CD4-positive, alpha-beta T cell treated with Interleukin-2 at 100 ng/mL for 4 hours (primary cell): ENCODE results near the gene DYSF.

ENCODE experiments used
- DNase-seq: peaks from one replicate; pipeline ENCODE4 v3.0.0-alpha.2; 2020; ENCODE audit warnings: low spot score

Gene DYSF

DNA sequence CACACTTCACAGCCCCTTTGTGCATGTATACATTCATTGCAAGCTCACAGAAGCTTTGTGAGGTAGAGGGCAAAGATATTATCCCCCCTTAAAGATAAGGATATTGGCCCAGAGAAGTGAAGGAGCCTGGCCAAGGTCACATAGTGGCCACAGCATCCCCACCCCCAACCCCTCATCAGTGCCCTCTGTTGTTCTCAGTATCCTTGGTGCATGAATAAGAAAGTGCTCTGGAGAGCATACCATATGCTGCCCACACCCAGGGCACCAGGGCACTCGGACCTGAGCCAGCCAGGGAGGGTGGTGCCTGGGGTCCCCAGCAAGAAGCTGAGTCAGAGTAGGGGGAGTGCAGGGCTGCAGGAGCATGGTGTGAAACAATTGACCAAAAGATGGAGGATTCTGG, 3.3 kb downstream of the DYSF start:
- no peak for DNase-seq

DNA sequence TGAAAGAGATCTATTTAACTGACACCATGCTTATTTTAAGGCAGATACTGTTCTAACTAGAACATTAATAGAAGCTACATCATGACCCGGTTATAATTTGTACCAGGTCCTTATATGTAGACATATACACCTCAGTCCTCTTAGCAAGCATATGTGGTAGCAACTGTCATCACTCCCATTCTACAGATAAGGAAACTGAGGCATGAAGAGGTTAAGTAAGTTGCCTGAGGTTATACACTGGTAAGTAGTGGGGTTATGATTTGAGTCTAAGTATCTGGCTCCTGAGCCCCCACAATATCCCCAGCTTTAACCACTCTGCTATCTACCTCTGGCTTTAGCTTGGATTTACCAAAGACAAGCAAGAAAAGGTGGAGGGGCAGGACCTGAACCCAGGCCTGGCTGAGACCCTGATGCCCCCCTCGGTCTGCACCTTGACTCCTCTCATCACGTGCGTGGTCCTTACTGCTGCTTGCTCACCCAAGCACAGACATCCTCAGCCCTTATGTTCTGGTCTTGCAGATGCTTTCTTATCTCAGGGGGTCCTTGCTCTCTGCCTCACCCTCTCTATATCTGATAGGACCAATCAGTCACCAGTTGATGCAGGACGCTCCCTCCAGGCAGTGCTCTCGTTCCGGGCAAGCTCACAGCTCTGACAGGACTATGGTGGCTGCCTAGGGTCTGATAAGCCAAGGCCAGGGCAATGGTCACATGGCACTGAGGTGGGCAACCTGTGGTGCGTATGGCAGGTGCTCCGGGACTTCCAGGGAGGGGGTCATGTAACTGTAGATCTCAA, 4.0 kb downstream of the DYSF start:
- no peak for DNase-seq

- no peak for DNase-seq
Measured at GRCh38 chr2:71457923-71458322, 4.6 kb downstream of the DYSF start.

DNA sequence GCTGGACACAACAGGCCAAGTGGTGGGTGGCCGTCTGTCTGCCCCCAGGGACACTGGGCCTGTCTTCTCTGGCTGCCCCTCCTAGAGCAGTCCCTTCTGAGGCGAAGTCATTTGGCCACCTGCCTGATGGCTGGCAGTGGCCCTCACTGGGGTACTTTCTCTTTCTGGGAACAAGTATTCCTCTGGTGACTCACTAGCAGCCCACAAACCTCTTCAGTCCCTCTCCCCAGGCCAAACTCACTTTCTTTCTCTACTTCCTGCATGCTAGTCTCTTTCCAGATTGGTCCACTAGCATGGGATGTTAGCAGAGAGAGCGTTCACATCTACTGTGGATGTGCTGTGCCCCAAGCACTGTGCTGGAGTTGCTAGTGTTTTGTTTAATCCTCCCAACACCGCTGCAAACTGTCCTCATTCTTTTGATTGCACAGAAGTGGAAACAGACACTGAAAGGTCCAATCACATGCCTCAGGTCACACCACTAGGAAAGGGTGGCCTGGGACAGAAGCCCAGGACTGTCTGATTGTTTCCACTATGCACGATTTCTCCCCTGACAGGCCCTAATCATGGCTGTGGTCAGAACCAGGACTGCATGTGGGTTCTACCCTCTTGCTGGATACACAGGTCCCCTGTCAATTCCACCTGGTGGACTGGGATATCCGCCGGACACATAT, 5.2 kb downstream of the DYSF start:
- no peak for DNase-seq

DNA sequence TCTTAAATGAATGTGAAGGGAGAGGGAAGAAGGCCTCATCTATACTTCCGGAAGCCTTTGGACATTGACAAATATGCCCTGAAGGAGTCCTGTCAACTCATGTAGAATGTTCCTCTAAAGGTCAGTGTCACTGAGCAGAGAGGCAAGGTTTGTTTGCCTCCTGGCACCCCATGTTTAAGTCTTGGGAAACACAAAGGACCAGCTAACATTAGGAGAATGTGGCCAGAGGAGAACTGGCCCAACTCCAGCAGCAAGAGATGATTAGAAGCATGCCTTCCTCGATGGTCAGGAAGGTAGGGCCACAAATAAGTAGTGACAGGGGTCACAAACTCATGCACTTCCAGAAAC, 5.7 kb downstream of the DYSF start:
- DNase-seq, result no peak

DNA sequence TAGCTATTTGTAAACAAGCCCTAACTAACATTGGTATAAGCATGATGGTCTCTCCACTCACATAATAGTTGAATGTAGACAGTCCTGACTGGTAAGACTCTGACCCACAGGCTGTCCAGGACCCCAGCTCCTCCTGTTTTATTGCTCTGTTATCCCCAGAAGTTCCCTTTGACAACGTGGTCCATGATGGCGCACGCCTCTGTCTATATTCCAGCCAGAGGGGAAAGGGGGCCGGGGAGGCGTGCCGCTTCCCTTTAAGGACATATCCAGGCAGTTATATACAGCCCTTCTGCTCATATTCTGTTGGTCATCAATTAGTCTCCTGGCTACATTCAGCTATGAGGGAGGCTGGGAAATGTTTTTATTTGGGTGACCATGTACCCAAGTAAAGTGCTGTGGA, 6.7 kb downstream of the DYSF start:
- no peak for DNase-seq

GRCh38 chr2:71460595-71461303, 7.4 kb downstream of the DYSF start:
- DNase-seq, result no peak

- DNase-seq, result no peak
Measured at GRCh38 chr2:71461304-71461671, 7.9 kb downstream of the DYSF start.

DNA sequence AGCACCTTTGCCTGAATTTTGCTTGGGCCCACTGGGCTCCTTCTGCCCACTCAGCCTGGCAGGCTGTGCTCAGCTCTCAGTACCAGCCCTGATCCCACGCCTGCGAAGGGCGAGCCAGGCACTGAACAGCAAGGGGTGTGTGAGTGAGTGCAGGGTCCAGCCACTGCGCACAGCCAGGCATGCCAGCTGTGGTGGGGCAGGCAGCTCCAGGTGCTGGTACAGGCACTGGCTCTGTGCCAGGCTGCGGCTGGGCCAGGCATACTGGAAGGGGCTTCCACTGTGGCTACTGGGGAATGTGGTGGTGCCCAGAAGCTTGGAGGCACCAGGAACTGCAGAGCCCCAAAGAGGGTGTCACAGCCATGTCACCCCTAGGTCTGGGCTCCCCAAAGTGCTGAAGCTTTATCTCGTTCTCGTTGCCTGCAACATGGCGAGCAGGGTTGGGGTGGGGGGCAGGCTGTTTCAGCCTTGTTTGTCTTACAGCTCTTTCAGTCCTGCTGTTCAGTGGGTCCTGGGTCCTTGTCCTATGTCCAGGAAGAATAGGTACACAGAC, 8.8 kb downstream of the DYSF start:
- no peak for DNase-seq

- DNase-seq, result no peak
Measured at GRCh38 chr2:71462641-71463341, 9.4 kb downstream of the DYSF start.

- no peak for DNase-seq
Measured at GRCh38 chr2:71463342-71463654, 9.9 kb downstream of the DYSF start.

- DNase-seq, result no peak
Measured at GRCh38 chr2:71464389-71464788, 11.0 kb downstream of the DYSF start.

GRCh38 chr2:71465356-71465755, 12.0 kb downstream of the DYSF start:
- no peak for DNase-seq

DNA sequence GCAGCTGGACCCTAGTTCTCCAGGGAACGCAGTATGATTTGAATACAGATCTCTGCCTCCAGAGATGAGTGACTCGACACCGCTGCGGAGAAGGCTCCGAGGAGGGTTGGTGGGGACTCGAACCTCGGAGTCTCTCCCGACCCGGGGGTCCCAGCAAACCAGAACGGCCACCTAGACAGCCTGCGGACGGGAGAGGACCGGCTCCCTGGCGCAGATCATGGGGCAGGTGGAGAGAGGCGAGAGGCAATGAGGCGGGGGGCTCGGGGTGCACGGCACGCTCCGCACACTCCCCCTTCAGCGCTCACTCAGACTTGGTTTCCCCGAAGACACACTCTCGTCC, 12.6 kb downstream of the DYSF start:
- no peak for DNase-seq

DNA sequence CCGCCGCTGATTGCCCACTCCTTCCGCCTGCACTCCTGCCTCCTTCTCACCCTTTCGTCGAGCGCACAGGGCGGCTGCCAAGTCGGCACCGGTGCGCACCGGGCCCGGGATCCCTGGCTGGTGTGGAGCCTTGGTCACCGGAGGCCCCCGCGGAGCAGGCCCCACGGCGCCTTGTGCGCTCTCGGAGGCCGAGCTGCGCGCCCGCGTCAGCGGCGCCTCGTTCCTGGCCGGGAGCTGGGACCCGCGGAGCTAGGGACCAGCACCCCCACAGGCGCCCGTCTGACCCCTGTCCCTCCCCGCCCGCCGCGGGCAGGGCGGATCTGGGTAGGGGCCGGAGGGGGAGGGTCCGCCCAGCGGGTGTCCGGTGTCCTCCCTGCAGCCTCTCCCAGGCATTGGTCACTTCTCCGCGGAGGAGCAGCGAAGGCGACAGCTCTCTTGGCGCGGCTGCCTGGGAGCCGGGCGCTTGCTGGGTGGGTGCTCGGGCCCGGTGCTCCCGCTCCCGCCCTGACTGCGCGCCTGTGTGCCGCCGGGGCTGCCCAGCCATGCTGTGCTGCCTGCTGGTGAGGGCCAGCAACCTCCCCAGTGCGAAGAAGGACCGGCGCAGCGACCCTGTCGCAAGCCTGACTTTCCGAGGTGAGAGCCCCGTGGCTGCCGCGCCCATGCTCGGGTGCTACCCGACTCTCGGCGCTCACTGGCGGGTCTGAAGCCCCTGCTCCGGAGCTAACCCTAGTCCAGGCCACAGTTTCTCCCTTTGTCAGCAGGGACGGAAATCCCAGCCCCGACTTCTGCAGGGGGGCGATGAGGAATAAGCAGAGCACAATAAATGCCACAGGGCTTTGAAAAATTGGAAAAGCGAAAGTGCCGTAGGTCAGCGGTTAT, 13.2 kb downstream of the DYSF start:
- DNase-seq, result no peak

DNA sequence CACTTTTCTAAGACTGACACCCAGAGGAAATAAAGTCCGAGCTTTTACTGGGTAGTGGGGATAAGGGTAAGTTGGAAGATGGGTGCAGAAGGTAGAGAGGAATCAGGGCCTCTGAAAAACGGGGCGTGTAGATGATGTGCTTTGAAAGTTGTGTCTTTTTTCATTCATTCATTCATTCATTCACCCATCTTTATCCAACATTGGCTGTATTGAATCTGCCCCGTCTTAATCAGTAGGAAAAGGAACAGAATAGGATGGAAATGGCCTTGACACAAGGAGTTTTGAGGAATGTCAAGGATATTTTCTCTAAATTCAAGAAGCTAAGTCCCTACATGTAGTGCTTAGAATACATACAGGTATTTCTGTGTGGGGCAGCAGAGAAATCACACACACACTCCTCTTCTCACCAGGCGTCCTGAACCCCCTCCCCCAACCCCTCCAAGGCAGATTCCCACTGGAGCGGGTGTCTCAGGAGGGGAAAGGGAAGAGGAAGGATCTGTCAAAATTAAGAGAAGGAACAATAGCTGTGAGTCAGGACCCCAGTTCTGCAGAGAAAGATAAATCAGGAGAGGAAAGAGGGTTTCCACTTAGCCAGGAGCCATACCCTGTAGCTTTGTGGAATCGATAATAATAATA, 13.9 kb downstream of the DYSF start:
- no peak for DNase-seq

- no peak for DNase-seq
Measured at GRCh38 chr2:71468279-71469015, 15.1 kb downstream of the DYSF start.

DNA sequence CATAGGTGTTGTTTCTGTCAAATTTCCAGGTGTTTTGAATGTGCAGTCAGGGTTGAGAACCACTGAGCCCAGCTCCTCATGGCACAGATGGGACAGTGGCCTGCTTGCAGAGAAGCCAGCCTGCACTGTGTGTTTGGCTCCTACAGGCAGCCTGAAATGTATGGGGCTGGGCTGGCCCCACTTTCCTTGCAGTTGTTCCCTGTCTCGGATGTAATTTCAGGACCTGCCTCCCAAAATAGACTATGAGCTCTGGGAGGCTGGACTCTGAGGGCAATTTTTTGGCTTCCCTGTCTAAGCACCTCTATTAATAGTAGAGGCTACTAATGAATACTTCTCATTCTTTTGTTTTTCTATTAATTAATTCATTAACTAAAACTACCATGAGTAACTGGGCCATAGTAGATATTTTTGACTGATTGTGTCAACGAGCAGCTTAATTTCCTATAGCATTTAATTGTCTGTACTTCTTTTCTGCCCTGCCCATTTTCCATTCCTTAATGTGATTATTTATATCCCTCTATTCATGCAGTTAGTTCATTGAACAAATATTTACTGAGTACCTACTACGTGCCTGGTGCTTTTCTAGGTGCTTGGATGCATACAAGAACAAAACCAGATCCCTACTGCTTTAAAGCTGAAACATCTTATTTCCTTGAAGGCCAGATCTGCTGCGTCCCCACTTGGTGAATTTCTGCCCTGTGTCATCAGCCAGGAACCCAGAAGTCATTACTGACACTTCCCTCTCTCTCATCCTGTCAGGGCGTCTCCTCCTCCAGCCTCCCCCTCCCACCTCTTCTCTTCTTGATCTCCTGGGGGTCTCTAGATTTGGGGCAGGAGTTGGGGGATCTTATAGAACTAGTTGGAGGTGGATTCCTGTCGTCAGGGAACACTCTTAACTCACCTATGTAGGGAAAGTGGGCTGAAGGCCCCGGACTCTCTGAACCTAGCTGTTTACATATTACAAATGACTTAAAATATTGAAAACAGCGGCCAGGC, 16.3 kb downstream of the DYSF start:
- DNase-seq, result no peak

DNA sequence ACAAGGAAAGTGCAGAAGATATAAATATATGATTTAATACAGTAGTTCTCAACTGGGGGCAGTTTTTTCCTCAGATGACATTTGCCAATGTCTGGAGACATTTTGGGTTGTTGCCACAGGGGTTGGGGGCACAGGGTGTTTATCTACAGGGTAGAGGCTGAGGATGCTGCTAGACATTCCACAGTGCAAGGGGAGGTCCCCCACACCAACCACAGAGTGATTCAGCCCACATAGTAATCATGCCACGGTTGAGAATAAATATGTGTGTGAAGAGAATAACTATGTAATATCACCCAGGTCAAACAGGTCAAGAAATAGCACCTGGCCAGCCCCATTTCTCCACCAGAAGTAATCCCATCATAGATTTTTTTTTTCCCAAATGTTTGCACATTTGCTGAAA, 17.9 kb downstream of the DYSF start:
- DNase-seq, result no peak
